HCT116 (cell line): ENCODE data around the gene GRIA4. TPM values are rescaled to one million over a fixed set of nuclear protein-coding genes. Genes with fewer than 3 reads are reported as not detected.

Experiments used
- ATAC-seq: fragments of 200-7000 bp; cut with Tn5 transposase; 2 replicates; pipeline ENCODE4 v1.9.1; 2020; ENCODE audit warnings: mild to moderate bottlenecking, moderate library complexity
- BruUV-seq: library from RNA; stranded (reverse); fragments of 400-500 nt; replicated peaks from 2 replicates; lab custom pipeline; 2021; lab: Mats Ljungman, UMichigan
- CTCF ChIA-PET: fragments of 300-600 bp; sonication (Branson Sonifier 250); formaldehyde crosslinking; loops from one replicate; lab custom pipeline; 2021; ENCODE audit warnings: antibody characterized with exemption; lab: Charles Lee
- POLR2A ChIA-PET: fragments of 300-600, 350-600 bp; sonication (Branson Sonifier 250); formaldehyde crosslinking; loops from one replicate; lab custom pipeline; 2021; ENCODE audit warnings: antibody characterized with exemption; lab: Charles Lee
- RAD21 ChIA-PET, 2 experiments: fragments of 300-600 bp; sonication (Branson Sonifier 250); formaldehyde crosslinking; loops; one replicate each; lab custom pipeline; 2023; ENCODE audit warnings: low total read pairs in 2 of 2; ENCODE audit not compliant: uncharacterized antibody in 2 of 2, unreplicated experiment in 2 of 2, low non-redundant PET in 1 of 2; lab: Charles Lee
- DNase-seq: peaks from one replicate; pipeline ENCODE4 v3.0.0-alpha.2; 2010; ENCODE audit warnings: low read depth, low spot score
- H2AFZ ChIP-seq: fragments of 200-600 bp; shearing (Covaris generic), sonication (generic); 2 replicates; pipeline ENCODE4 v1.6.1; 2017; ENCODE audit warnings: low read depth, mixed run types, mixed read lengths, antibody characterized with exemption, low read length; ENCODE audit not compliant: poor library complexity, severe bottlenecking
- H3K27ac ChIP-seq: 2 replicates; pipeline ENCODE4 v1.5.1; 2012; ENCODE audit warnings: low read depth, low read length
- H3K27me3 ChIP-seq: fragments of 200-600 bp; sonication (generic); 2 replicates; pipeline ENCODE4 v1.6.1; 2016; ENCODE audit warnings: mixed run types, low read length, mixed read lengths; ENCODE audit not compliant: insufficient read depth
- H3K36me3 ChIP-seq, 2 experiments: fragments of 200-500 bp in 1 of 2; fragments of 200-600 bp in 1 of 2; sonication (Bioruptor generic) in 1 of 2; sonication (generic) in 1 of 2; 2 replicates each; pipeline versions ENCODE4 v1.5.1 to v1.6.1; 2014 to 2016; ENCODE audit warnings: low read length in 2 of 2, inconsistent platforms in 1 of 2, mixed read lengths in 1 of 2, mixed run types in 1 of 2; ENCODE audit not compliant: insufficient read depth in 2 of 2, control insufficient read depth in 1 of 2
- H3K4me1 ChIP-seq, 2 experiments: fragments of 200-600 bp in 1 of 2; sonication (generic) in 1 of 2; 2 replicates each; pipeline versions ENCODE4 v1.5.1 to v1.6.1; 2012 to 2017; ENCODE audit warnings: low read length in 2 of 2, inconsistent platforms in 1 of 2, mild to moderate bottlenecking in 1 of 2, mixed read lengths in 1 of 2, mixed run types in 1 of 2, moderate library complexity in 1 of 2; ENCODE audit not compliant: insufficient read depth in 2 of 2, control insufficient read depth in 1 of 2
- H3K4me2 ChIP-seq: fragments of 200-600 bp; sonication (generic); 2 replicates; pipeline ENCODE4 v1.6.1; 2017; ENCODE audit warnings: mixed run types, low read length, mixed read lengths
- H3K4me3 ChIP-seq, 2 experiments: fragments of 200-600 bp in 1 of 2; sonication (generic) in 1 of 2; replicated peaks in 1 of 2; 2 replicates each; pipeline ENCODE4 v1.5.1; 2011 to 2016; ENCODE audit warnings: low read length in 2 of 2, control low read depth in 1 of 2, low read depth in 1 of 2, mild to moderate bottlenecking in 1 of 2, mixed read lengths in 1 of 2, mixed run types in 1 of 2
- H3K79me2 ChIP-seq: fragments of 200-600 bp; sonication (generic); 2 replicates; pipeline ENCODE4 v1.6.1; 2017; ENCODE audit warnings: mild to moderate bottlenecking, mixed run types, low read length, moderate library complexity, mixed read lengths; ENCODE audit not compliant: insufficient read depth
- H3K9ac ChIP-seq: fragments of 200-600 bp; sonication (generic); 2 replicates; pipeline ENCODE4 v1.6.1; 2016; ENCODE audit warnings: low read length, mixed read lengths
- H3K9me2 ChIP-seq: fragments of 200-600 bp; sonication (generic), shearing (Covaris generic); 2 replicates; pipeline ENCODE4 v1.6.1; 2017; ENCODE audit warnings: mixed run types, mild to moderate bottlenecking, moderate library complexity; ENCODE audit not compliant: insufficient read depth
- H3K9me3 ChIP-seq, 2 experiments: fragments of 200-500 bp in 1 of 2; fragments of 200-600 bp in 1 of 2; sonication (Bioruptor generic) in 1 of 2; sonication (generic) in 1 of 2; 2 replicates each; pipeline ENCODE4 v1.6.1; 2014 to 2017; ENCODE audit warnings: low read length in 2 of 2, mixed read lengths in 2 of 2, inconsistent platforms in 1 of 2, low read depth in 1 of 2, mild to moderate bottlenecking in 1 of 2, mixed run types in 1 of 2, moderate library complexity in 1 of 2; ENCODE audit not compliant: control insufficient read depth in 1 of 2, insufficient read depth in 1 of 2
- H4K20me1 ChIP-seq: fragments of 200-600 bp; sonication (generic), shearing (Covaris generic); 2 replicates; pipeline ENCODE4 v1.6.1; 2017; ENCODE audit warnings: mixed run types, mild to moderate bottlenecking, moderate library complexity; ENCODE audit not compliant: insufficient read depth
- CBX3 ChIP-seq: IDR thresholded peaks from 2 replicates; pipeline ENCODE4 v1.6.1; 2012; ENCODE audit warnings: low read depth
- CEBPB ChIP-seq: IDR thresholded peaks from 2 replicates; pipeline ENCODE4 v1.6.1; 2012; ENCODE audit warnings: low read depth
- EGR1 ChIP-seq: IDR thresholded peaks from 2 replicates; pipeline ENCODE4 v1.6.1; 2012; ENCODE audit warnings: low read depth
- EZH2phosphoT487 ChIP-seq: fragments of 200-600 bp; IDR thresholded peaks from 2 replicates; pipeline ENCODE4 v1.6.1; 2018; ENCODE audit warnings: antibody characterized with exemption, borderline replicate concordance
- FOSL1 ChIP-seq: IDR thresholded peaks from 2 replicates; pipeline ENCODE4 v1.6.1; 2012; ENCODE audit warnings: low read depth
- JUND ChIP-seq: IDR thresholded peaks from 2 replicates; pipeline ENCODE4 v1.6.1; 2012
- POLR2A ChIP-seq: IDR thresholded peaks from 2 replicates; pipeline ENCODE4 v1.7.0; 2011; ENCODE audit warnings: borderline replicate concordance; ENCODE audit not compliant: insufficient read depth, insufficient read length; ENCODE audit errors: extremely low read depth
- SIN3A ChIP-seq: IDR thresholded peaks from 2 replicates; pipeline ENCODE4 v1.6.1; 2012; ENCODE audit warnings: low read depth
- SP1 ChIP-seq: IDR thresholded peaks from 2 replicates; pipeline ENCODE4 v1.6.1; 2012; ENCODE audit warnings: low read depth
- SRF ChIP-seq: IDR thresholded peaks from 2 replicates; pipeline ENCODE4 v1.6.1; 2012; ENCODE audit warnings: low read depth
- TCF7L2 ChIP-seq: IDR thresholded peaks from 2 replicates; pipeline ENCODE4 v1.7.0; 2011; ENCODE audit warnings: borderline replicate concordance, inconsistent platforms; ENCODE audit not compliant: insufficient read depth, insufficient read length; ENCODE audit errors: extremely low read depth
- YY1 ChIP-seq: IDR thresholded peaks from 2 replicates; pipeline ENCODE4 v1.6.1; 2011; ENCODE audit warnings: low read length, low read depth, moderate library complexity, mild to moderate bottlenecking; ENCODE audit not compliant: insufficient replicate concordance; ENCODE audit errors: extremely low read depth
- ZFX ChIP-seq: fragments of 450-650 bp; IDR thresholded peaks from 2 replicates; pipeline ENCODE4 v1.6.1; 2017
- ZNF274 ChIP-seq: fragments of 200-500 bp; sonication (Bioruptor generic); IDR thresholded peaks from 2 replicates; pipeline ENCODE4 v1.6.1; 2014; ENCODE audit warnings: mild to moderate bottlenecking, low read depth, low read length, inconsistent platforms
- intact Hi-C: fragments of 100-400 bp; cut with micrococcal nuclease; formaldehyde crosslinking; loops from 2 replicates; pipeline ENCODE4 v1.10.0; 2022
- total RNA-seq: library from RNA; stranded (reverse); gene quantifications from one replicate; pipeline ENCODE4 v1.2.1, GENCODE V29; 2021; ENCODE audit not compliant: unreplicated experiment
- TF ChIP-seq, protein P1 (sequence below): IDR thresholded peaks from 2 replicates; pipeline ENCODE4 v1.6.1; 2012; ENCODE audit warnings: low read depth
- TF ChIP-seq, protein P2 (sequence below): IDR thresholded peaks from 2 replicates; pipeline ENCODE4 v1.6.1; 2012
- TF ChIP-seq, protein P3 (sequence below): IDR thresholded peaks from 2 replicates; pipeline ENCODE4 v1.6.1; 2012

The GRIA4 gene
- total RNA-seq, 1 experiment from 2014 or later = not detected

DNA sequence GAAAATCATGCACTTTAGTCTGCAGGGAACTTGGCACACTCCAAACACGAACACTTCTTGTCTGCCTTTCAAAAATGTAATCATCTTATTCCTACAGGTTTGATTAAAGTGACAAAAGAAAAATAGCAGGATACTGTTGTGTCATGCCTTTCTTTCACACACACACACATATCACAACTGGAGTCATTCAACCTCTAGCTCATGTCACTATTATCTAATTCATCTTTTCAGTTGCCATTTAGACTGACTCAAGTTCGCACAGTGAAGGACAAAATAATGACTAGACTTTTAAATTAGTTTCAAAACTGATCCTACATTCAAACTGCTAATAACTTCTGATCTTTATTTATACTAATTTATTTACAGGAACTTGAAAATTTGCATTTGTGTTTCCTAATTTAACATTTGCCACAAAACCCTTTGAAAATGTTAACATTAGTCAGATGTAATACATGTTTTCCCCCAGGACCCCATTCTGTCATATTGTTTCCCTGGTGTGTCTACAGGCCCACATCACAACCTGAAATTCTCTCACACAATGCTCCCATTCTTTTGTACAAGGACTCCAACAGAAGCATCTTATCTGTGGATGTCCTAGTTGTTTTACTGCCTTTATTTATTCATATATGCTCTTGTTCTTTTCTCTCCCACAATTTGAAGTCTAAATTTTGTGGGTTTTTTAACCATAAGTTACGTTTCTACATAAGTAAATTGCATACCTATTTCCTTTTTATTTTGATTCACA lies 171.1 kb downstream of the GRIA4 start:
- TF ChIP-seq POLR2A (no peak), ZNF274 (no peak), SIN3A (no peak), SRF (no peak), FOSL1 (no peak), JUND (no peak), CBX3 (no peak), SP1 (no peak), EGR1 (no peak), TCF7L2 (no peak), YY1 (no peak), ZFX (no peak), CEBPB (no peak), EZH2phosphoT487 (no peak)
- TF ChIP-seq, protein P1, sequence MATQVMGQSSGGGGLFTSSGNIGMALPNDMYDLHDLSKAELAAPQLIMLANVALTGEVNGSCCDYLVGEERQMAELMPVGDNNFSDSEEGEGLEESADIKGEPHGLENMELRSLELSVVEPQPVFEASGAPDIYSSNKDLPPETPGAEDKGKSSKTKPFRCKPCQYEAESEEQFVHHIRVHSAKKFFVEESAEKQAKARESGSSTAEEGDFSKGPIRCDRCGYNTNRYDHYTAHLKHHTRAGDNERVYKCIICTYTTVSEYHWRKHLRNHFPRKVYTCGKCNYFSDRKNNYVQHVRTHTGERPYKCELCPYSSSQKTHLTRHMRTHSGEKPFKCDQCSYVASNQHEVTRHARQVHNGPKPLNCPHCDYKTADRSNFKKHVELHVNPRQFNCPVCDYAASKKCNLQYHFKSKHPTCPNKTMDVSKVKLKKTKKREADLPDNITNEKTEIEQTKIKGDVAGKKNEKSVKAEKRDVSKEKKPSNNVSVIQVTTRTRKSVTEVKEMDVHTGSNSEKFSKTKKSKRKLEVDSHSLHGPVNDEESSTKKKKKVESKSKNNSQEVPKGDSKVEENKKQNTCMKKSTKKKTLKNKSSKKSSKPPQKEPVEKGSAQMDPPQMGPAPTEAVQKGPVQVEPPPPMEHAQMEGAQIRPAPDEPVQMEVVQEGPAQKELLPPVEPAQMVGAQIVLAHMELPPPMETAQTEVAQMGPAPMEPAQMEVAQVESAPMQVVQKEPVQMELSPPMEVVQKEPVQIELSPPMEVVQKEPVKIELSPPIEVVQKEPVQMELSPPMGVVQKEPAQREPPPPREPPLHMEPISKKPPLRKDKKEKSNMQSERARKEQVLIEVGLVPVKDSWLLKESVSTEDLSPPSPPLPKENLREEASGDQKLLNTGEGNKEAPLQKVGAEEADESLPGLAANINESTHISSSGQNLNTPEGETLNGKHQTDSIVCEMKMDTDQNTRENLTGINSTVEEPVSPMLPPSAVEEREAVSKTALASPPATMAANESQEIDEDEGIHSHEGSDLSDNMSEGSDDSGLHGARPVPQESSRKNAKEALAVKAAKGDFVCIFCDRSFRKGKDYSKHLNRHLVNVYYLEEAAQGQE = no peak
- TF ChIP-seq, protein P2, sequence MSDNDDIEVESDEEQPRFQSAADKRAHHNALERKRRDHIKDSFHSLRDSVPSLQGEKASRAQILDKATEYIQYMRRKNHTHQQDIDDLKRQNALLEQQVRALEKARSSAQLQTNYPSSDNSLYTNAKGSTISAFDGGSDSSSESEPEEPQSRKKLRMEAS = no peak
- TF ChIP-seq, protein P3, sequence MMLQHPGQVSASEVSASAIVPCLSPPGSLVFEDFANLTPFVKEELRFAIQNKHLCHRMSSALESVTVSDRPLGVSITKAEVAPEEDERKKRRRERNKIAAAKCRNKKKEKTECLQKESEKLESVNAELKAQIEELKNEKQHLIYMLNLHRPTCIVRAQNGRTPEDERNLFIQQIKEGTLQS = no peak
- TF ChIP-seq, all 23 proteins: peak for 0
- ChIA-PET CTCF (no interaction called here), POLR2A (no interaction called here)

More for the DNA sequence above, 171.1 kb downstream of the GRIA4 start:
- H3K27me3 ChIP-seq = no peaks in the 10 kb centered on the region
- no peaks in the 10 kb centered on the region for H3K9me3 ChIP-seq
- intact Hi-C loops = no loop called here
- H4K20me1 ChIP-seq = no peaks in the 10 kb centered on the region
- no peaks in the 10 kb centered on the region for H3K36me3 ChIP-seq
- no peak for DNase-seq
- H3K27ac ChIP-seq = no peak overlapping the region
- RAD21 ChIA-PET = no interaction called here
- no peak overlapping the region for H2AFZ ChIP-seq
- no TSS peak for BruUV-seq
- ATAC-seq = no peak
- no peak overlapping the region for H3K4me3 ChIP-seq
- H3K4me1 ChIP-seq = no peaks in the 10 kb centered on the region
- H3K4me2 ChIP-seq = no peak overlapping the region
- H3K9me2 ChIP-seq = no peaks in the 10 kb centered on the region
- no peaks in the 10 kb centered on the region for H3K79me2 ChIP-seq
- no peak overlapping the region for H3K9ac ChIP-seq
